HEK293 (cell line): ENCODE data around the gene KLHL13.
A peak's percentile ranks its signal among the peaks of the same experiment; 100 is the strongest.
"Not testable (repeated sequence)": the region's sequence is repeated elsewhere in the genome, so short reads cannot be mapped to it uniquely, and the experiment has no call there.

Source experiments
- CTCF ChIA-PET: fragments of 350-600 bp; formaldehyde crosslinking; extraction: SDS; loops from one replicate; lab custom pipeline; 2021; ENCODE audit warnings: antibody characterized with exemption; lab: Yijun Ruan, JAX
- POLR2A ChIA-PET: fragments of 300-600 bp; formaldehyde crosslinking; extraction: SDS; loops from one replicate; lab custom pipeline; 2020; ENCODE audit warnings: antibody characterized with exemption, inconsistent platforms; lab: Yijun Ruan, JAX
- H3K27ac ChIP-seq: fragments of 200-500 bp; sonication (Bioruptor generic); 2 replicates; pipeline ENCODE4 v1.5.1; 2014; ENCODE audit warnings: low read depth, low read length, control low read depth, inconsistent platforms; ENCODE audit errors: extremely low read depth
- H3K36me3 ChIP-seq, 2 experiments: fragments of 200-500 bp in 1 of 2; sonication (Bioruptor generic) in 1 of 2; 1 replicate in 1 of 2; 2 replicates in 1 of 2; pipeline ENCODE4 v1.5.1; 2014 to 2017; ENCODE audit warnings: inconsistent platforms in 2 of 2, low read length in 2 of 2; ENCODE audit not compliant: control insufficient read depth in 2 of 2, insufficient read depth in 1 of 2
- H3K4me1 ChIP-seq: fragments of 200-500 bp; sonication (Bioruptor generic); 2 replicates; pipeline ENCODE4 v1.5.1; 2014; ENCODE audit warnings: mild to moderate bottlenecking, low read length, inconsistent platforms; ENCODE audit not compliant: control insufficient read depth, insufficient read depth
- H3K4me3 ChIP-seq: 2 replicates; pipeline ENCODE4 v1.5.1; 2011; ENCODE audit warnings: low read depth, mild to moderate bottlenecking, control low read depth, low read length, moderate library complexity
- H3K9me3 ChIP-seq: fragments of 200-500 bp; sonication (Bioruptor generic); 2 replicates; pipeline ENCODE4 v1.5.1; 2014; ENCODE audit warnings: low read depth, low read length, inconsistent platforms; ENCODE audit not compliant: control insufficient read depth, insufficient read depth
- GFI1B ChIP-seq: fragments of 450-650 bp; formaldehyde crosslinking; IDR thresholded peaks from 2 replicates; pipeline ENCODE4 v1.5.1; 2016; ENCODE audit warnings: missing biosample characterization, missing genetic modification characterization
- GLI2 ChIP-seq: fragments of 450-650 bp; formaldehyde crosslinking; IDR thresholded peaks from 2 replicates; pipeline ENCODE4; 2017; ENCODE audit warnings: missing biosample characterization, missing genetic modification characterization, low read depth, borderline replicate concordance
- KLF7 ChIP-seq: fragments of 450-650 bp; formaldehyde crosslinking; IDR thresholded peaks from 2 replicates; pipeline ENCODE4 v1.5.1; 2016; ENCODE audit warnings: missing biosample characterization, missing genetic modification characterization, borderline replicate concordance
- REST ChIP-seq: fragments of 450-650 bp; formaldehyde crosslinking; IDR thresholded peaks from 2 replicates; pipeline ENCODE4 v1.5.1; 2016; ENCODE audit warnings: missing biosample characterization, missing genetic modification characterization
- ZBTB11 ChIP-seq: fragments of 450-650 bp; formaldehyde crosslinking; conservative IDR thresholded peaks from 2 replicates; pipeline ENCODE4 v1.5.1; 2016; ENCODE audit warnings: low read depth, missing biosample characterization, missing genetic modification characterization
- ZBTB21 ChIP-seq: fragments of 450-650 bp; formaldehyde crosslinking; IDR thresholded peaks from 2 replicates; pipeline ENCODE4 v1.5.1; 2017; ENCODE audit warnings: missing biosample characterization, missing genetic modification characterization
- ZNF140 ChIP-seq: fragments of 450-650 bp; formaldehyde crosslinking; IDR thresholded peaks from 2 replicates; pipeline ENCODE4 v1.5.1; 2016; ENCODE audit warnings: missing biosample characterization, missing genetic modification characterization
- ZNF19 ChIP-seq: fragments of 450-650 bp; formaldehyde crosslinking; IDR thresholded peaks from 2 replicates; pipeline ENCODE4; 2016; ENCODE audit warnings: missing biosample characterization, missing genetic modification characterization, low read depth
- ZNF202 ChIP-seq: fragments of 450-650 bp; formaldehyde crosslinking; IDR thresholded peaks from 2 replicates; pipeline ENCODE4 v1.5.1; 2016; ENCODE audit warnings: missing biosample characterization, missing genetic modification characterization, borderline replicate concordance
- ZNF266 ChIP-seq: fragments of 450-650 bp; formaldehyde crosslinking; IDR thresholded peaks from 2 replicates; pipeline ENCODE4 v1.5.1; 2016; ENCODE audit warnings: missing biosample characterization, missing genetic modification characterization, low read depth
- ZNF354C ChIP-seq: fragments of 450-650 bp; formaldehyde crosslinking; IDR thresholded peaks from 2 replicates; pipeline ENCODE4 v1.5.1; 2016; ENCODE audit warnings: missing biosample characterization, missing genetic modification characterization, low read depth, borderline replicate concordance
- ZNF394 ChIP-seq: fragments of 450-650 bp; formaldehyde crosslinking; IDR thresholded peaks from 2 replicates; pipeline ENCODE4 v1.5.1; 2016; ENCODE audit warnings: missing biosample characterization, missing genetic modification characterization, mild to moderate bottlenecking, moderate library complexity, borderline replicate concordance
- ZNF426 ChIP-seq: fragments of 450-650 bp; formaldehyde crosslinking; IDR thresholded peaks from 2 replicates; pipeline ENCODE4 v1.5.1; 2017; ENCODE audit warnings: missing biosample characterization, missing genetic modification characterization, mild to moderate bottlenecking, inconsistent platforms, moderate library complexity
- ZNF433 ChIP-seq: fragments of 450-650 bp; formaldehyde crosslinking; IDR thresholded peaks from 2 replicates; pipeline ENCODE4 v1.5.1; 2016; ENCODE audit warnings: missing biosample characterization, missing genetic modification characterization, low read depth
- ZNF501 ChIP-seq: fragments of 450-650 bp; formaldehyde crosslinking; IDR thresholded peaks from 2 replicates; pipeline ENCODE4 v1.5.1; 2016; ENCODE audit warnings: missing biosample characterization, missing genetic modification characterization
- ZNF510 ChIP-seq: fragments of 450-650 bp; formaldehyde crosslinking; IDR thresholded peaks from 2 replicates; pipeline ENCODE4 v1.5.1; 2018; ENCODE audit warnings: mild to moderate bottlenecking, missing genetic modification characterization, missing biosample characterization; ENCODE audit not compliant: insufficient replicate concordance
- ZNF518A ChIP-seq: fragments of 450-650 bp; formaldehyde crosslinking; conservative IDR thresholded peaks from 2 replicates; pipeline ENCODE4 v1.5.1; 2016; ENCODE audit warnings: low read depth, missing biosample characterization, missing genetic modification characterization
- ZNF529 ChIP-seq: fragments of 450-650 bp; formaldehyde crosslinking; IDR thresholded peaks from 2 replicates; pipeline ENCODE4 v1.5.1; 2017; ENCODE audit warnings: missing genetic modification characterization, missing biosample characterization; ENCODE audit not compliant: insufficient replicate concordance
- ZNF558 ChIP-seq: fragments of 450-650 bp; formaldehyde crosslinking; IDR thresholded peaks from 2 replicates; pipeline ENCODE4 v1.5.1; 2016; ENCODE audit warnings: missing biosample characterization, missing genetic modification characterization
- ZNF560 ChIP-seq: fragments of 450-650 bp; formaldehyde crosslinking; IDR thresholded peaks from 2 replicates; pipeline ENCODE4 v1.5.1; 2017; ENCODE audit warnings: missing biosample characterization, missing genetic modification characterization, borderline replicate concordance
- ZNF629 ChIP-seq: fragments of 450-650 bp; formaldehyde crosslinking; IDR thresholded peaks from 2 replicates; pipeline ENCODE4 v1.5.1; 2017; ENCODE audit warnings: missing biosample characterization, missing genetic modification characterization
- ZNF639 ChIP-seq: fragments of 450-650 bp; formaldehyde crosslinking; IDR thresholded peaks from 2 replicates; pipeline ENCODE4 v1.5.1; 2016; ENCODE audit warnings: missing biosample characterization, missing genetic modification characterization
- ZNF664 ChIP-seq: fragments of 450-650 bp; formaldehyde crosslinking; IDR thresholded peaks from 2 replicates; pipeline ENCODE4 v1.5.1; 2016; ENCODE audit warnings: missing biosample characterization, missing genetic modification characterization
- ZXDB ChIP-seq: fragments of 450-650 bp; formaldehyde crosslinking; IDR thresholded peaks from 2 replicates; pipeline ENCODE4 v1.5.1; 2016; ENCODE audit warnings: missing biosample characterization, missing genetic modification characterization

Gene KLHL13

GRCh38 chrX:118002417-118002816, 114.2 kb downstream of the KLHL13 start:
- H3K4me3 ChIP-seq, H3K9me3 ChIP-seq, POLR2A ChIA-PET, H3K36me3 ChIP-seq, CTCF ChIA-PET, H3K4me1 ChIP-seq, H3K27ac ChIP-seq: not testable (repeated sequence)
- peak; percentile 79 for TF ChIP-seq ZNF266
- TF ChIP-seq KLF7 = peak; percentile 55; the same call in 1 of the 2 replicates
- 0 out of 2 replicates have a peak, but pooled peaks have one; percentile 35 for TF ChIP-seq ZNF354C
- peak; percentile 91 for TF ChIP-seq ZNF426
- 0 out of 2 replicates have a peak, but pooled peaks have one; percentile 23 for TF ChIP-seq ZNF558 (tag by site-specific recombination)
- TF ChIP-seq ZBTB21 (tag by site-specific recombination) = peak; percentile 57; the same call in 1 of the 2 replicates
- peak; percentile 58; the same call in 1 of the 2 replicates for TF ChIP-seq GFI1B (tag by site-specific recombination)
- TF ChIP-seq ZNF202 = peak; percentile 76; the same call in 1 of the 2 replicates
- TF ChIP-seq ZNF510 (tag by site-specific recombination) = peak; percentile 80
- peak; percentile 41; the same call in 1 of the 2 replicates for TF ChIP-seq ZNF664 (tag by site-specific recombination)
- peak; percentile 24; the same call in 1 of the 2 replicates for TF ChIP-seq REST (tag by site-specific recombination)
- peak; percentile 65; the same call in 1 of the 2 replicates for TF ChIP-seq ZNF560
- 0 out of 2 replicates have a peak, but pooled peaks have one; percentile 49 for TF ChIP-seq ZNF501 (tag by site-specific recombination)
- TF ChIP-seq ZNF433 (tag by site-specific recombination) = peak; percentile 63
- peak; percentile 84 for TF ChIP-seq ZBTB11 (tag by site-specific recombination)
- TF ChIP-seq ZNF19 (tag by site-specific recombination) = 0 out of 2 replicates have a peak, but pooled peaks have one; percentile 42
- TF ChIP-seq ZNF518A (tag by site-specific recombination) = peak; percentile 88
- peak; percentile 86 for TF ChIP-seq ZNF140 (tag by site-specific recombination)
- peak; percentile 24; the same call in 1 of the 2 replicates for TF ChIP-seq GLI2 (tag by site-specific recombination)
- 0 out of 2 replicates have a peak, but pooled peaks have one; percentile 36 for TF ChIP-seq ZNF639 (tag by site-specific recombination)
- peak; percentile 14 for TF ChIP-seq ZNF529
- peak; percentile 57; the same call in 1 of the 2 replicates for TF ChIP-seq ZXDB (tag by site-specific recombination)
- peak; percentile 86 for TF ChIP-seq ZNF394 (tag by site-specific recombination)
- TF ChIP-seq ZNF629 (tag by site-specific recombination) = 0 out of 2 replicates have a peak, but pooled peaks have one; percentile 28
